Measurements from ENCODE around the gene AMPD2.
A peak's percentile ranks its signal among the peaks of the same experiment; 100 is the strongest.

Gene AMPD2

GRCh38 chr1:109622137-109622892 lies 2.7 kb downstream of the AMPD2 start:
- H3K36me3 ChIP-seq (replicated peaks) = peaks cover 14% of the 10 kb centered on the region
- in situ Hi-C loops (cut with HindIII; ENCODE audit: low pct_ligation_motif_present, low sequenced_read_pairs) = no loop called here
- no peak for DNase-seq
- no peak overlapping the region for H3K27ac ChIP-seq
- no peaks in the 10 kb centered on the region for H3K27me3 ChIP-seq (replicated peaks)
- H3K4me3 ChIP-seq (ENCODE audit: low read depth, low read length) = peak overlapping the region; percentile 75
- no peak for TF ChIP-seq CTCF (IDR thresholded peaks at IDR 0.05; ENCODE audit: low read depth, low read length, missing control alignments)

- no peaks in the 10 kb centered on the region for H3K27me3 ChIP-seq (replicated peaks)
- H3K36me3 ChIP-seq (replicated peaks) = peaks cover 20% of the 10 kb centered on the region
- no peak overlapping the region for H3K4me3 ChIP-seq (ENCODE audit: low read depth, low read length)
- DNase-seq = no peak
- no peak for TF ChIP-seq CTCF (IDR thresholded peaks at IDR 0.05; ENCODE audit: low read depth, low read length, missing control alignments)
- no peak overlapping the region for H3K27ac ChIP-seq
- in situ Hi-C loops (cut with HindIII; ENCODE audit: low pct_ligation_motif_present, low sequenced_read_pairs) = no loop called here
Observed at GRCh38 chr1:109622895-109623294, 3.3 kb downstream of the AMPD2 start.

GRCh38 chr1:109623601-109624161 lies 4.0 kb downstream of the AMPD2 start:
- no peak for TF ChIP-seq CTCF (IDR thresholded peaks at IDR 0.05; ENCODE audit: low read depth, low read length, missing control alignments)
- in situ Hi-C loops (cut with HindIII; ENCODE audit: low pct_ligation_motif_present, low sequenced_read_pairs) = no loop called here
- no peak for DNase-seq
- Histone ChIP-seq H3K27ac (no peak overlapping the region), H3K36me3 (replicated peaks) (peaks cover 28% of the 10 kb centered on the region), H3K27me3 (replicated peaks) (no peaks in the 10 kb centered on the region), H3K4me3 (ENCODE audit: low read depth, low read length) (no peak overlapping the region)

GRCh38 chr1:109624201-109625010 lies 4.8 kb downstream of the AMPD2 start:
- no peaks in the 10 kb centered on the region for H3K27me3 ChIP-seq (replicated peaks)
- no peak for DNase-seq
- H3K27ac ChIP-seq = no peak overlapping the region
- in situ Hi-C loops (cut with HindIII; ENCODE audit: low pct_ligation_motif_present, low sequenced_read_pairs) = no loop called here
- no peak overlapping the region for H3K4me3 ChIP-seq (ENCODE audit: low read depth, low read length)
- TF ChIP-seq CTCF (IDR thresholded peaks at IDR 0.05; ENCODE audit: low read depth, low read length, missing control alignments) = no peak
- H3K36me3 ChIP-seq (replicated peaks) = peaks cover 35% of the 10 kb centered on the region

- Histone ChIP-seq H3K27me3 (replicated peaks) (no peaks in the 10 kb centered on the region), H3K4me3 (ENCODE audit: low read depth, low read length) (no peak overlapping the region), H3K36me3 (replicated peaks) (peaks cover 43% of the 10 kb centered on the region), H3K27ac (no peak overlapping the region)
- in situ Hi-C loops (cut with HindIII; ENCODE audit: low pct_ligation_motif_present, low sequenced_read_pairs) = no loop called here
- TF ChIP-seq CTCF (IDR thresholded peaks at IDR 0.05; ENCODE audit: low read depth, low read length, missing control alignments) = no peak
- no peak for DNase-seq
Observed at GRCh38 chr1:109625176-109625575, 5.5 kb downstream of the AMPD2 start.
